ENCODE data around the gene SMARCAL1.

SMARCAL1 gene

GRCh38 chr2:216520112-216520511 is 107.8 kb downstream of the SMARCAL1 start:
- H3K4me1 Mint-ChIP-seq (ENCODE audit: low read depth) = peaks cover 1% of the 10 kb centered on the region
- peaks cover 2% of the 10 kb centered on the region for H3K36me3 Mint-ChIP-seq (ENCODE audit: low read depth)
- H3K9me3 Mint-ChIP-seq = no peaks in the 10 kb centered on the region
- no peaks in the 10 kb centered on the region for H3K27me3 Mint-ChIP-seq (ENCODE audit: low read depth)
- DNase-seq (ENCODE audit: low spot score) = no peak
- no peak overlapping the region for H3K4me3 Mint-ChIP-seq
- H3K27ac Mint-ChIP-seq = no peak overlapping the region

DNA sequence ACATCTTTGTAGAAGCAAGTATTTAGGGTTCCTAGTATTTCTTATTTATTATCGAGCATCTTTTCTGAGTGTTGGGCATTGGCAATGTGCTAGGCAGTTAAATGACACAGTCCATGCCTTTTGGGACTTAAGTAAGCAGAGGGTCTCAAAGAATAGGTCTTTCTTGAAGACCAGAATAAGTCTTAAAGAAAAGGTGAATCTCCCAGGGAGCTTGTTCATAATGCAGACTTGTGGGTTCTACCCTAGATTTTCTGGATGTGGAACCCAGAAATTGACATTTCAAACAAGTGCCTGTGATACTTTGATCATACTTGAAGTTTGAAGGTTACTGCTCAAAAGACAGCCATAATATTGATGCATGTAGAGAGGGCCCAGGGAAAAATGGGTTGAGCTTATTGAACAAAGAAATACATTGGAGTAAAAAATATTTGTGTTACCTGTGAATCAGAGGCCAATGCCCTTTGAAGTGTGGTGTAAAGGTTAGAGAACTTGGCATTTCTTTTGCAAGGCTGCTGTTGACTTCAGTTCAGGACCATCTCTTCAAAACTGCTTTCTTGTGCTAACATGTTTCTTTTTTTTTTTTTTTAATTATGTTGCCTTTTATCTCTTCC is 110.7 kb downstream of the SMARCAL1 start:
- Mint-ChIP-seq H3K27ac (no peak overlapping the region), H3K4me1 (ENCODE audit: low read depth) (peaks cover 1% of the 10 kb centered on the region), H3K36me3 (ENCODE audit: low read depth) (peaks cover 2% of the 10 kb centered on the region), H3K27me3 (ENCODE audit: low read depth) (no peaks in the 10 kb centered on the region), H3K9me3 (no peaks in the 10 kb centered on the region), H3K4me3 (no peak overlapping the region)
- DNase-seq (ENCODE audit: low spot score) = no peak

DNA sequence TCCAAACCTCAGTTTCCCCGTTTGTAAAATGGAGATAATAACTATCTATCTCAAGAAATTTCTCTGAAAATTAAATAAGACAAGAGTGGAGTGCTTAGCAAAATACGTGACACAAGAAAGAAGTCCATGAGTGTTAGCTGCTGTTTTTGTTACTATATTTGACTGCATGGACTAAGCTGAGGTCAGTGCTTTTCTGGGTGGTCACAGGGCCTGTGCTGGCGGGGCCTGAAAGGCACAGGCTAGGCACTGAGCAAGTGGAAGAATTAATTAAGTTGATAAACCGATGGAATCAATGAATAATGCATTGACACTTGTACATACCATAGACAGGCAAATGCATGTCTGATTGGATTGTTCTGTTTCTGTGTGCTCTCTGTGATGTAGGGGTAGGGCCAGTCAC is 113.7 kb downstream of the SMARCAL1 start:
- Mint-ChIP-seq H3K9me3 (no peaks in the 10 kb centered on the region), H3K4me1 (ENCODE audit: low read depth) (no peaks in the 10 kb centered on the region), H3K36me3 (ENCODE audit: low read depth) (peaks cover 2% of the 10 kb centered on the region), H3K27me3 (ENCODE audit: low read depth) (no peaks in the 10 kb centered on the region), H3K27ac (no peak overlapping the region), H3K4me3 (no peak overlapping the region)
- DNase-seq (ENCODE audit: low spot score) = no peak

GRCh38 chr2:216526939-216527338 is 114.7 kb downstream of the SMARCAL1 start:
- Mint-ChIP-seq H3K27me3 (ENCODE audit: low read depth) (no peaks in the 10 kb centered on the region), H3K27ac (no peak overlapping the region), H3K4me3 (no peak overlapping the region), H3K4me1 (ENCODE audit: low read depth) (no peaks in the 10 kb centered on the region), H3K9me3 (no peaks in the 10 kb centered on the region), H3K36me3 (ENCODE audit: low read depth) (peaks cover 2% of the 10 kb centered on the region)
- no peak for DNase-seq (ENCODE audit: low spot score)

DNA sequence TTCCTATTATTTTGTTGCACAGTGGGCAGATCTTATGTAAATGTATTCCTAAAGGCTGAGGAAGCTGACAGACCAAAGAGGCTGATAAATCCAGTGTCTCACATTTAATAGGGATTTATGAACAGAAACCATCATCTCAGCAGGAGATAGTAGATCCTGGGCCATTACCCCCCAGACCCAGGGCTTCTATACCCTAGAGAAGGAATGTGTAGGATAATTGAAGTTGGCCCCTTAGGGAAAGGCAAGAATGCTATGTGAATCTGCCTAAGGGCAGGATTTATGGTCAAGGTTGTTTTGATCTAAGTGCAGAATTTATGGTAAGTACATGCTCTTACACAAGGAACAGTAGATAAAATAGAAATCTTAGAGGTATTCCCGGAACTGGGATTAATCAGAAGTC is 115.3 kb downstream of the SMARCAL1 start:
- no peak for DNase-seq (ENCODE audit: low spot score)
- H3K4me3 Mint-ChIP-seq = no peak overlapping the region
- H3K9me3 Mint-ChIP-seq = no peaks in the 10 kb centered on the region
- H3K36me3 Mint-ChIP-seq (ENCODE audit: low read depth) = no peaks in the 10 kb centered on the region
- H3K27me3 Mint-ChIP-seq (ENCODE audit: low read depth) = no peaks in the 10 kb centered on the region
- H3K4me1 Mint-ChIP-seq (ENCODE audit: low read depth) = no peaks in the 10 kb centered on the region
- H3K27ac Mint-ChIP-seq = no peak overlapping the region

DNA sequence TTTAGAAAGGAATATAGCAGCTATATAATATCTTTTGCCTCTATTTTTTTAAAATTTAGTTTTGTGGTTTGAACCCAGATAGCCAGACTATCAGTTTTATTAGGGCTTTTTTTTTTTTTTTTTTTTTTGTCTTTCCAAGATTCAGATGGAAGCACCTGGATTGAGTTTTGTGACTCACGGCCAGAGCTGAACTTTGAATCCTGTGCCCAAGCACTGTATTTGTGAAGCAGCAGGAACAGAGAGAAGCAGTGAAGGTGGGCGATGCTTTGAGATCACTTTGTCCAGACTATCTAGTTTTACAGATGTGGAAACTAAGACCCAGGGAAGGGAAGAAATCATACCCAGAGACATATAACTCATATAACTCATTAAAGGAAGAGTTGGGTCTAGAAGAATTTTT is 120.3 kb downstream of the SMARCAL1 start:
- Mint-ChIP-seq H3K9me3 (no peaks in the 10 kb centered on the region), H3K27ac (no peak overlapping the region), H3K27me3 (ENCODE audit: low read depth) (no peaks in the 10 kb centered on the region), H3K36me3 (ENCODE audit: low read depth) (no peaks in the 10 kb centered on the region), H3K4me3 (no peak overlapping the region), H3K4me1 (ENCODE audit: low read depth) (peaks cover 5% of the 10 kb centered on the region)
- DNase-seq (ENCODE audit: low spot score) = no peak

Measured in T-helper 2 cell treated with Interferon-gamma antibody and Interleukin-4, amounts not matched to agents 5 μg/mL and 100 μg/mL, for 36 hours (primary cell).